PC-3 (cell line): ENCODE data around the gene RHCE. TPM values are rescaled to one million over a fixed set of nuclear protein-coding genes. Genes with fewer than 3 reads are reported as not detected.
"Not testable (repeated sequence)": the region's sequence is repeated elsewhere in the genome, so short reads cannot be mapped to it uniquely, and the experiment has no call there.

ENCODE experiments used
- ATAC-seq: fragments of 200-7000 bp; cut with Tn5 transposase; 2 replicates; pipeline ENCODE4 v1.9.1; 2020; ENCODE audit warnings: mild to moderate bottlenecking, moderate library complexity
- BruUV-seq: library from RNA; stranded (reverse); fragments of 400-500 nt; replicated peaks from 2 replicates; lab custom pipeline; 2021; lab: Mats Ljungman, UMichigan
- CTCF ChIA-PET: fragments of 300-600 bp; sonication (Branson Sonifier 250); formaldehyde crosslinking; loops from one replicate; lab custom pipeline; 2022; ENCODE audit warnings: antibody characterized with exemption; lab: Charles Lee
- POLR2A ChIA-PET: fragments of 300-600 bp; sonication (Branson Sonifier 250); formaldehyde crosslinking; loops from one replicate; lab custom pipeline; 2022; ENCODE audit warnings: antibody characterized with exemption; ENCODE audit not compliant: unreplicated experiment; lab: Charles Lee
- DNase-seq: peaks from one replicate; pipeline ENCODE4 v3.0.0-alpha.2; 2015
- H2AFZ ChIP-seq: fragments of 300-600 bp; sonication (generic); 2 replicates; pipeline ENCODE4 v1.6.0; 2016; ENCODE audit warnings: antibody characterized with exemption, low read length
- H3F3A ChIP-seq: fragments of 300-600 bp; sonication (generic); one replicate; pipeline ENCODE4 v1.6.0; 2017; ENCODE audit warnings: antibody characterized with exemption, low read length, control low read depth, mild to moderate bottlenecking; ENCODE audit not compliant: unreplicated experiment
- H3K27ac ChIP-seq: fragments of 300-600 bp; sonication (generic); 2 replicates; pipeline ENCODE4 v1.5.1; 2016; ENCODE audit warnings: mild to moderate bottlenecking, low read length
- H3K27me3 ChIP-seq: fragments of 300-600 bp; sonication (generic); 2 replicates; pipeline ENCODE4 v1.6.1; 2016; ENCODE audit warnings: low read length, mixed read lengths
- H3K36me3 ChIP-seq: fragments of 300-600 bp; sonication (generic); 2 replicates; pipeline ENCODE4 v1.6.1; 2016; ENCODE audit warnings: low read depth, mixed run types, low read length, mixed read lengths
- H3K4me1 ChIP-seq: fragments of 300-600 bp; sonication (generic); 2 replicates; pipeline ENCODE4 v1.5.1; 2016; ENCODE audit warnings: low read length; ENCODE audit not compliant: insufficient read depth
- H3K4me2 ChIP-seq: fragments of 300-600 bp; sonication (generic); 2 replicates; pipeline ENCODE4 v1.6.0; 2016; ENCODE audit warnings: low read length
- H3K4me3 ChIP-seq: fragments of 300-600 bp; sonication (generic); 2 replicates; pipeline ENCODE4 v1.5.1; 2016; ENCODE audit warnings: mild to moderate bottlenecking, low read length, mixed read lengths
- H3K79me2 ChIP-seq: fragments of 300-600 bp; sonication (generic); 2 replicates; pipeline ENCODE4 v1.6.1; 2017; ENCODE audit warnings: low read length, mixed read lengths
- H3K9ac ChIP-seq: fragments of 300-600 bp; sonication (generic); 2 replicates; pipeline ENCODE4 v1.6.0; 2016; ENCODE audit warnings: mild to moderate bottlenecking, low read length
- H3K9me2 ChIP-seq: fragments of 300-600 bp; sonication (generic); replicated peaks from 2 replicates; pipeline ENCODE4 v1.6.1; 2016; ENCODE audit warnings: mixed run types, low read length, mixed read lengths
- H3K9me3 ChIP-seq: fragments of 300-600 bp; sonication (generic); 2 replicates; pipeline ENCODE4 v1.6.1; 2016; ENCODE audit warnings: low read length, mixed read lengths
- H4K20me1 ChIP-seq: fragments of 300-600 bp; sonication (generic); 2 replicates; pipeline ENCODE4 v1.6.1; 2016; ENCODE audit warnings: low read length, mixed read lengths
- EZH2 ChIP-seq: fragments of 300-600 bp; sonication (generic); IDR thresholded peaks from one replicate; pipeline ENCODE4 v1.6.1; 2017; ENCODE audit warnings: antibody characterized with exemption, mild to moderate bottlenecking, low read length; ENCODE audit not compliant: unreplicated experiment
- EZH2phosphoT487 ChIP-seq: fragments of 300-600 bp; sonication (generic); IDR thresholded peaks from 2 replicates; pipeline ENCODE4 v1.6.1; 2018; ENCODE audit warnings: mild to moderate bottlenecking, antibody characterized with exemption, low read length, borderline replicate concordance
- intact Hi-C: fragments of 100-400 bp; cut with micrococcal nuclease; formaldehyde crosslinking; loops from 2 replicates; pipeline ENCODE4 v1.9.0; 2023
- total RNA-seq: library from RNA; depleted of rRNA; stranded (reverse); fragments of >200 nt; gene quantifications from 2 replicates; pipeline ENCODE4 v1.2.3, GENCODE V29; 2014
- TF ChIP-seq, protein P1 (sequence below): fragments of 300-600 bp; sonication (generic); conservative IDR thresholded peaks from 2 replicates; pipeline ENCODE4 v1.5.1; 2017; ENCODE audit warnings: antibody characterized with exemption, low read depth, mild to moderate bottlenecking, low read length

Gene RHCE
- total RNA-seq, 1 experiment from 2014 or later, result 1.1 TPM

DNA sequence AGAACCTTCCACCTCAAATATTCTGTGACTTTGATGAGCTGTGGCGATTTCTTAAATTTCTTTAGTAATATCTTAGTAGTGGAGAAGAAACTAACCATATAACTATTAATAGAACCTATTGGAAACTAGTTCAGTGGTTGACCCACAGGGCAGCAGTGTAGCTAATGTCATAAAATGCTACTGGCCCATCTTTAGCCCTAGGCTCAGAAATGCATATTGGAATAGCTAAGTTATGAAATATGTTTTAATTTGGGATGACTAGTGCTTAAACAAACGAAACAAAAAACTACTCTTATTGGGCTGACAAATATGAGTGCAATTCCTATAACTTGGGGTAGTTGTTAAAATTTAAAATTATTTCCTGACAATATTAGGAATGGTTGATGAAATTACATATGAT lies 30.3 kb upstream of the RHCE start:
- CTCF ChIA-PET, result interaction anchor here (0.6 to 0.7 kb wide), 2 partner anchors 31 to 218 kb away, joined by 3 to 7 read pairs; no protein-coding TSS in a partner anchor
- H4K20me1 ChIP-seq, result no peaks in the 10 kb centered on the region
- H2AFZ ChIP-seq, result no peak overlapping the region
- no peaks in the 10 kb centered on the region for H3K27me3 ChIP-seq
- no peak overlapping the region for H3K9ac ChIP-seq
- H3K79me2 ChIP-seq, result peaks cover 12% of the 10 kb centered on the region
- no peaks in the 10 kb centered on the region for H3K9me2 ChIP-seq
- intact Hi-C loops, result no loop called here
- no peaks in the 10 kb centered on the region for H3F3A ChIP-seq
- H3K27ac ChIP-seq, result no peak overlapping the region
- DNase-seq (peak; percentile 65), ATAC-seq (peak; percentile 98)
- H3K4me2 ChIP-seq, result peak overlapping the region; percentile 24
- POLR2A ChIA-PET, result no interaction called here
- H3K36me3 ChIP-seq, result peaks cover 8% of the 10 kb centered on the region; the same call in 1 of the 2 replicates
- TF ChIP-seq EZH2phosphoT487 (no peak), EZH2 (no peak)
- TF ChIP-seq, protein P1, sequence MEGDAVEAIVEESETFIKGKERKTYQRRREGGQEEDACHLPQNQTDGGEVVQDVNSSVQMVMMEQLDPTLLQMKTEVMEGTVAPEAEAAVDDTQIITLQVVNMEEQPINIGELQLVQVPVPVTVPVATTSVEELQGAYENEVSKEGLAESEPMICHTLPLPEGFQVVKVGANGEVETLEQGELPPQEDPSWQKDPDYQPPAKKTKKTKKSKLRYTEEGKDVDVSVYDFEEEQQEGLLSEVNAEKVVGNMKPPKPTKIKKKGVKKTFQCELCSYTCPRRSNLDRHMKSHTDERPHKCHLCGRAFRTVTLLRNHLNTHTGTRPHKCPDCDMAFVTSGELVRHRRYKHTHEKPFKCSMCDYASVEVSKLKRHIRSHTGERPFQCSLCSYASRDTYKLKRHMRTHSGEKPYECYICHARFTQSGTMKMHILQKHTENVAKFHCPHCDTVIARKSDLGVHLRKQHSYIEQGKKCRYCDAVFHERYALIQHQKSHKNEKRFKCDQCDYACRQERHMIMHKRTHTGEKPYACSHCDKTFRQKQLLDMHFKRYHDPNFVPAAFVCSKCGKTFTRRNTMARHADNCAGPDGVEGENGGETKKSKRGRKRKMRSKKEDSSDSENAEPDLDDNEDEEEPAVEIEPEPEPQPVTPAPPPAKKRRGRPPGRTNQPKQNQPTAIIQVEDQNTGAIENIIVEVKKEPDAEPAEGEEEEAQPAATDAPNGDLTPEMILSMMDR, result no peak
- no TSS peak for BruUV-seq
- H3K4me3 ChIP-seq, result no peak overlapping the region
- H3K9me3 ChIP-seq, result no peaks in the 10 kb centered on the region
- H3K4me1 ChIP-seq, result peaks cover 15% of the 10 kb centered on the region

DNA sequence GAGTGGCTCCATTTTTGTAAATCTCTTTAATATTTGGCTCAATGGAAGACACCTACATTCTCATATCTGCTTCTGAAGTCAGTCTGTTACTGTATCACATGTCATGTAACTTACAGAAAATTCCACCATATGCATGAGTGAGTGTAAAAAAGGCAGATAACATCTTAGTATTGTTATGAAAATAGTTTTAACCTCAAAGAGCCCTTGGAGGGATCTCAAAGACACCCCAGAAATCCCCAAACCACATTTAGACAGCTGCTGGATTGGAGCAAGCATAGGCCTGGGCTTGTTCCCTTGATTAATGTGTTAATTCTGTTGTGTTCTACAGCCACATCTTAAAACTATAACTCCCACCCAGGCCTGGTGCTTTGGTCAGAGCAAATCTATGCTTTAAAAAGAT lies 26.9 kb upstream of the RHCE start:
- no peak overlapping the region for H3K27ac ChIP-seq
- POLR2A ChIA-PET, result no interaction called here
- no TSS peak for BruUV-seq

GRCh38 chr1:25445993-25446538 lies 25.4 kb upstream of the RHCE start:
- no TSS peak for BruUV-seq
- Histone ChIP-seq H3K27ac (no peak overlapping the region), H3K79me2 (peaks cover 49% of the 10 kb centered on the region), H3K4me3 (no peak overlapping the region), H3K4me1 (peaks cover 13% of the 10 kb centered on the region), H3K27me3 (no peaks in the 10 kb centered on the region), H3K36me3 (peaks cover 8% of the 10 kb centered on the region; the same call in 1 of the 2 replicates), H4K20me1 (peaks cover 17% of the 10 kb centered on the region), H3K9ac (no peak overlapping the region), H3K4me2 (no peak overlapping the region), H3F3A (no peaks in the 10 kb centered on the region), H2AFZ (no peak overlapping the region), H3K9me2 (no peaks in the 10 kb centered on the region), H3K9me3 (no peaks in the 10 kb centered on the region)
- ChIA-PET CTCF (no interaction called here), POLR2A (no interaction called here)
- intact Hi-C loops, result no loop called here
- DNase-seq, result no peak
- TF ChIP-seq EZH2phosphoT487, result no peak
- no peak for TF ChIP-seq EZH2
- TF ChIP-seq, protein P1, result no peak
- no peak for ATAC-seq

More for the DNA sequence above, 26.9 kb upstream of the RHCE start:
- intact Hi-C loops, result no loop called here
- H4K20me1 ChIP-seq, result peaks cover 7% of the 10 kb centered on the region; the same call in 1 of the 2 replicates
- no peak for DNase-seq
- H3K9ac ChIP-seq, result no peak overlapping the region
- no peak for ATAC-seq
- peaks cover 8% of the 10 kb centered on the region; the same call in 1 of the 2 replicates for H3K36me3 ChIP-seq
- no peaks in the 10 kb centered on the region for H3F3A ChIP-seq
- no peaks in the 10 kb centered on the region for H3K27me3 ChIP-seq
- H3K79me2 ChIP-seq, result peaks cover 36% of the 10 kb centered on the region
- H3K9me2 ChIP-seq, result no peaks in the 10 kb centered on the region
- no peak overlapping the region for H2AFZ ChIP-seq
- CTCF ChIA-PET, result no interaction called here
- H3K4me3 ChIP-seq, result no peak overlapping the region
- TF ChIP-seq EZH2 (no peak), EZH2phosphoT487 (no peak)
- TF ChIP-seq, protein P1, result no peak
- H3K9me3 ChIP-seq, result no peaks in the 10 kb centered on the region
- no peak overlapping the region for H3K4me2 ChIP-seq
- H3K4me1 ChIP-seq, result peaks cover 15% of the 10 kb centered on the region

DNA sequence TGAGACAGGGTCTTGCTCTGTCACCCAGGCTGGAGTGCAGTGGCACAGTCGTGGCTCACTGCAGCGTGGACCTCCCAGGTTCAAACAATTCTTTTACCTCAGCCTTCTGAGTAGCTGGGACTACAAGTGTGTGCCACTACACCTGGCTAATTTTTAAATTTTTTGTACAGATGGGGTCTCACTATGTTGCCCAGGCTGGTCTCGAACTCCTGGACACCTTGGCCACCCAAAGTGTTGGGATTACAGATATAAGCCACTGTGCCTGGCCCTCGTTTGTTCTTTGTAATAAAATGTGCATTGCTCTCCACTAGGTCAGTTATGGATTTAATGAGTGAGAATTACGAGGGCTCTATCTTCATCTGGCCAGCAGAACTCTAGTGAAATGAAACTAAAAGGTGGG lies 24.0 kb upstream of the RHCE start:
- H3K4me3 ChIP-seq, H3K9me3 ChIP-seq, H3K9ac ChIP-seq, H3K27ac ChIP-seq, H3K4me2 ChIP-seq, H3K27me3 ChIP-seq, H2AFZ ChIP-seq, DNase-seq, H3F3A ChIP-seq, BruUV-seq, intact Hi-C loops, POLR2A ChIA-PET, H3K9me2 ChIP-seq, ATAC-seq, H3K36me3 ChIP-seq, CTCF ChIA-PET, H3K4me1 ChIP-seq: not testable (repeated sequence)
- Histone ChIP-seq H3K79me2 (peaks cover 54% of the 10 kb centered on the region), H4K20me1 (peaks cover 17% of the 10 kb centered on the region)
